Measurements from ENCODE around the gene FNIP2.
"Not testable (repeated sequence)": the region's sequence is repeated elsewhere in the genome, so short reads cannot be mapped to it uniquely, and the experiment has no call there.

The FNIP2 gene

DNA sequence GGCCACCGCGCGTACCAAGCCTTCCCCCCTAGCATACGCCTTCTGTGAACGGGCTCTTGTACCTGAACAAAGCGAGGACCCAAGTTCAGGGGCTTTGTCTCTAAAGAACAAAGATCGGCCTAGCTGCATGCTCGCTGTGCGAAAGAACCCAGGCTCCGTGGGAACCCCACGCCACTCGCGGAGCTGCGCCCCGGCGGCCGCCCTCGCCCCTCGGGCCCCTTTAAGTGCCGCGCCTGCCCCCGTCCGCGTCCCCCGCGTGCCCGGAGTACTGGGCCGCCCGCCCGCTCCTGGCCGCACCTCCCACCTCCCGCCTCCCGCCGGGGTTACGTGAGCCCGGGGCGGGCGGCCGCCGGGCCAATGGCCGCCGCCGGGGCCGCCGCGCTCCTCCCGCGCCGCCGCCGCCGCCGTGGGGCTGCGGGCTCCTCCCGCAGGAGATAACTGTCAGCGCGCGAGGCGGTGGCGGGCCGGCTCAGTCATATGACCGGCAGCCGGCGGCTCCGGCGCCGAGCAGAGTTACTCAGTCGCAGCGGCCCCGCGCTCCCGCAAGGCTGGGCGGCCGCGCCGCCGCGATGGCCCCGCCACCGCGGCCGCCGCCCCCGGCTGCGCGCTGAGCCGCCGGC, at the start of gene FNIP2:
Gene FNIP2, plus strand, starts transcription at position 472 of the 620 bp plus-strand sequence. CDS start 187 bp downstream, outside the sequence.
- DNase-seq = peak; percentile 44

DNA sequence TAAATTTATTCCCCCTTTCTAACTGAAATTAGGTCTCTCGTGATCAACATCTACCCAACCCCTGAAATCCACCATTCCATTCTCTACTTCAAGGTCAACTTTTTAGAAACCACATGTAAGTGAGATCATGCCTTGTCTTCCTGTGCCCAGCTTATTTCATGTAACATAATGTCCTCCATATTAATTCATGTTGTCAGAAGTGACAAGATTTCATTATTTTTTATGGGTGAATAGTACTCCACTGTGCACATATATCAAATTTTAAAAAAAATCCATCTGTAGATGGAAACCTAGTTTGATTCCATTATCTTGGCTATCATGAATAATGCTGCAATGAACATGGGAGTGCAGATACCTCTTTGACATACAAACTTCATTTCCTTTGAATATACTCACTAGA, 47.1 kb upstream of the FNIP2 start:
- DNase-seq = no peak

DNA sequence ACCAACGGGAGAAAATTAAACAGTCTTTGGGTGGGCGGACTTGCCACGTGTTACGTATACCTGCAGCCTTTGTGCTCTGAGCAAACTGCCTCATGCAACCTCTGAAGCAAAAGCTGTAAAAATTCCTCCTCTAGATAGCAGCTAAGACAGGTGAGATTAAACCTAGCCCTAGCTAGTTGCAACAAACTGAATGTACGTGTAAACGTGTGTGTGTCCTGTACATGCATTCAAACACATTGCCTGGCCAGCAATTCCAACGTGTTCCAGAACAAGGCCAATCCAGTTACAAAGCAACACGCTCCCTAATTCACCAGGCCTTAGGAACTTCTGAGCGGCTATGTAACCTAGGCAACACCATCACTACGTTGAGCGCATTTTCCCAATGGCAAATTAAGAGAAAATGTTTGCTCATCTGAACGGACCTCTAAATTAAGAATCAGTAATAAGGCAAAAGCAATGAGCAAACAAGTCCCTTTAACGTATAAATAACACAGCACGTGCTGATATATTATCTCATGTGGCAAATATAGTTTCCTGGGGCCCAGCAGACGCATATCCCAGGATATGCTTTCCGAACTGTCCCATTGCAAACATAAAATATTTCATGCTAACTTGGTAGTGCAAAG, 46.4 kb upstream of the FNIP2 start:
- peak; percentile 25 for DNase-seq

DNA sequence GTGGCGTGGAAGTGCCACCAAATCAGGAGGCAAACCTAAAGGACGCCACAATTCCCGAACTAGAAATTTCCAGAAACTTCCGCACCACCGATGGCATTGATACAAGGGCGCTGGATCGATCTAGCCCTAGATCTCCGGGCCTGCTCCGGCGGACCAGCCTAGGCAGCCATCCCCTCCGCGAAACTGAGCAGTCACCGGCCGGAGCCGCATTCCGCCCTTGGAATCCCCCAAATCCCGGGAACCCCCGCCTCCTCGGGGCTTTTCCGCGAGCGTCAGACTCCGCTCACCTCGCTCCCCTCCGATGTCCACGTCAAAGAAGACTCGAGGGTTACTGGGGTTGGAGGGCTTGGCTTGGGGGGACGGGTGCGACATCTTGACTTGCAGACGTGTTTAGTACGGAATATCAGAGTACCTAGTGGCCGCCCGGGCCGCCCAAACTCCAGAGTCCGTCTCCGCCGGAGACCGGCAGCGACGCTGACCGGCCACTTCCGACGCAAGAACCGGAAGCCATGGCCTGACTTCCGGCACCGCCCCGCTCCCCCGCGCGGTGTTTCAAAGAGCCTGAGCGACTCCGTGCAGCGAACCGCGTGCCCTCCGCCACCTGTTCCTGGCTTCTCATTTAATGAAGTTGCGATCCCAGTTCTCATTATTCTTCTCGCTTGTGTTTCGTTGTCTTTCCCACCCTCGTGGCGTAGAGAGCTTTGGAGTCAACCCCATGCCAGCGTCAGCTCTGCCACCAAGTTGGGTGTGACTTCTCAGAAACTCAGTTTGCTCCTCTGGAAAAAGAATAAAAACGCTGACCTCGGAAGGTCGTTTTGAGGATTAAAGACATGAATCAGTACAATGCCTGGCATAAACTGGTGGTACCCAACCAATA, 45.7 kb upstream of the FNIP2 start, which contains the start of gene PPID:
Gene PPID, minus strand, starts transcription at position 480 of the 877 bp plus-strand sequence. Its CDS starts 108 bp downstream, at position 372.
- DNase-seq = peak; percentile 53

DNA sequence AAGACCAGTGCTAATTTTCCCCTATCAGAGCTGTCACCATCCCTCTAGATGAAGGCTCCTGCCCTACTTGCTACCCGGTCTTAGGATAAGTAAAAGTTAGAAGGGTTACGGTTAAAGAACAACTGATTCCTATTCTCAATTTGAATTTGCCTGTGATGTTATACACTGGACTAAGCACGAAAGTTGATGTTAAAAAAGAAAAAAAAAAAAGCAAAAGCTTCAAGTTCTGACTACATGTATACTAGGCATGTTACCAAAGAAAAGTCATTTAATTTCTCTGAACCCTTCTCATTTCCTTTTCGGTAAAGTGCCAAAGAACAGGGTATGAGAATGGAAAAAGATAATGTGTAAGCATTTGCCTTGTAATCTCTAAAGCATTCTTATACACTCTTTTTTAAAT, 44.2 kb upstream of the FNIP2 start:
- DNase-seq = no peak

DNA sequence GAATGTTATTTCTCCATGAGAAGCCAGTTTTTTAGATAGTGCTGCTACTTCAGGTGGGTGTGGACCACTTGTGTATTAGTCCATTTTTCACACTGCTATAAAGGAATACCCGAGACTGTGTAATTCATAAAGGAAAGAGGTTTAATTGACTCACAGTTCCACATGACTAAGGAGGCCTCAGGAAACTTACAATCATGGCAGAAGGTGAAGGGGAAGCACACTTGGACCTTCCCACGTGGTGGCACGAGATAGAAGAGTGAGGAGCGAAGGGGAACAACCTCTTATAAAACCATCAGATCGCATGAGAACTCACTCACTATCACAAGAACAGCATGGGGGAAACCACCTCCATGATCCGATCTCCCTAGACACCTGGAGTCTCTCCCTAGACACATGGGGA, 42.2 kb upstream of the FNIP2 start:
- no peak for DNase-seq

DNA sequence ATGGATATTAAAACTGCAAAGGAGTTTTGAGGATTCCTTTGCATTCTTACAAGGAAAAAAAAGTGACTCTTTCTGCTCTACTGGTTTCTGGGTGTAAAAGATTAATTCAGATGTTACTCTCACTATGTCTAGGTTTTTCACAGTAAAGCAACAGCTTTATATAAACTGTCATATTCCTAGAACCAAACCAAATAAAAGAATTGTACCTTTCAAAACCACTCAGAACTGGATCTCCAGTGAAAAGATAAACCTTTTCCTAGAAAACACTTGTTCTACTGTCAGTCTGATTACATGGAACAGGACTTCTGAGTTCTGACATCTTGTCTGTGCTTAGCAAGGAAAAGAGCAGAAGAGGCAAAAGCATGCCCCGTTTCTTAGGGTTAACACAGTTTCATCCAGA, 40.6 kb upstream of the FNIP2 start:
- DNase-seq = no peak

DNA sequence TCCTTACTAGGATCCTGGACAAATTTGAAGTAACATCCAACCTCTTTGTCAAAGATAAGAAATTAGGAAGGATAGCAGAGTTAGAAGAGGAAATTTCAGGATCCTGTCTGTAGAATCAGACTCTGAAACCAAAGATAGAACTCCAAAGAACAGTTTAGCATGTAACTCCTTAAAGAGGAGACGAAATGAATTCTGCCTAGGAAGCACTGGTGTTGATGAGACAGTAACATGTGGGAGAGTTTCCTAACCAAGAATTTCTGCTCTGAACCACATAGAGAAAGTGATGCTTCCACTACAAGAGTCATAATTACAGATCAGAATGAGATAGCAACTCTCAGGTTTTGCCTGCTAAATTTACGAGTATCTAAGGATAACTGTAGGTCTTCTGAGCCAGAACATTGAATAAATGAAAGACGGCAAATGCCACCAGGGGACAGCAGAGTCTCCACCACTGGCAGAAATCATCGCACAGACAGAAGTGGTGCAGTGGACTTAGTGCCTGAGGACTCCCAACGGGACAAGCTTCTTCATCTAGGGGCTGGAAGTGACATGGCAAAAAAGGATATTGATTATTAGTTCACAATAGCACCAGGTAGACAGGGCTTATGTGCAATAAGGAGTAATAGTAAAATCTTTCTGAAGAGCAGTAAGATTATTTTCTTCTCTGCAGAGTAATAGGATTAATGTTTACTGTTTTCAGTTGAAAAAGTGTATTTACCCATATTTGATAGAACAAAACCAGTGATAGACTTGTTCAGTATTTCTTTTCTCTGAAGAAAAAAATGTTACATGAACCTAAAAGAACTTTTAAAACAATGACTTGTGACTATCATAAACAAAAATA, 38.9 kb upstream of the FNIP2 start:
- DNase-seq = peak; percentile 43

DNA sequence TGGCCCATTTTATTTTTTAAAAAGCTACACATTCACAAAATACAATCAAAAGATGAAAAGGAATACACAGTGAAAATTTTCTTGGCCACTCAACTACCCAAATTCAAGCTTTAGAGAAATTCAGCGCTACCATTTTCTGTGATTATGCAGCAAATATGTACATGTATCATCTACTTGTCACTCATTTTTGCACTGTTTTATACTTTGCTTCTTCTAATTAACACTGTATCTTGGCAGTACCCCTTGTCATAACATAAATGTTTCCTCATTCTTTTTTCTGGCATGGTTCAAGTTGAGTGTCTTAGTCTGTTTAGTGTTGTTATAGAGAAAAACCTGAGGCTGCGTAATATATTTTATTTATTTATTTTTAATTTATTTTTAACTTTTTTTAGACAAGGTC, 30.0 kb upstream of the FNIP2 start:
- DNase-seq = no peak

DNA sequence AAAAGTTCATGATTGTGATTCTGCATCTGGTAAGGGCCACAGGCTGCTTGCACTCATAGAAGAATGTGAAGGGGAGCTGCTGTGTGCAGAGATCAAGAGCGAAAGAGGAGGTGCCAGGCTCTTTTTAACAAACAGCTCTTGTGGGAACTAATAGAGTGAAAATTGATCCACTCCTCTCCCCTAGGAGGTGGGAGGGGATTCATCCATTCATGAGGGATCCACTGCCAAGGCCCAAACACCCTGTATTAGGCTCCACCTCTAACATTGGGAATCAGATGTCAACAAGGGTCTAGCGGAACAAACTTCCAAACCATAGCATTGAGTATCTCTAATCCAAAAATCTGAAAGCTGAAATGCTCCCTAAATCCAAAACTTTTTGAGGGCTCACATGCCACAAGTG, 29.2 kb upstream of the FNIP2 start:
- DNase-seq = no peak

DNA sequence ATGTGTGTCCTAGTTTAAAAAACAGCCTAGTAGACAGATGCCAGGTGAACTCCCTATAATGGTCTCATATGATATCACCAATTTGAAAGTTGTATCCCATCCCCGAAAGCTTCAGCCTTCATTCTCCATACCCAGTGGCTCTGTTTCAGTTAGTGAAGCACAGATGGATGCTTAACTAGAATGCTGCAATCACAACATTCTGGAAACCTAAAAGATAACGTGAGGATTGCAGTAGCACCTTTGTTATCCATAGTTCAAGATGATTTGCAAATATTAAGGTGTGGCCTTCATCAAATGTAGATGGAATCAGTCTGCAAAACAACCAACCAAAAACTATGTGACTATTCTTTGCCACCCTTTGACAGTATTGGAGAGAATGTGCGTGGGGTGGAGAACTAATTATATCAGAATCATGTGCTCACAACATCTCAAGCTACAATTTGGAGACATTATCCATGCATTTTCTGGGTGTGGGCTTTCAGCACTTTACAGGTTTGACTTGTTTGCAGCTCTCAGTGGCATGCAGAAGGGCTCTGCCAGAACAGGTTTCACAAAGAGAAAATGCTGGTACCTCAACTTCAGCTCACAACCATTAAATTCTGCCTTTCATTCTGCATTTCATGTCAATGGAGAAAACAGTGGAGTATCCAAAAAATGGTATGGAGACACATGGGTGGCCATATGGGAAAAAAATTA, 27.4 kb upstream of the FNIP2 start:
- no peak for DNase-seq

DNA sequence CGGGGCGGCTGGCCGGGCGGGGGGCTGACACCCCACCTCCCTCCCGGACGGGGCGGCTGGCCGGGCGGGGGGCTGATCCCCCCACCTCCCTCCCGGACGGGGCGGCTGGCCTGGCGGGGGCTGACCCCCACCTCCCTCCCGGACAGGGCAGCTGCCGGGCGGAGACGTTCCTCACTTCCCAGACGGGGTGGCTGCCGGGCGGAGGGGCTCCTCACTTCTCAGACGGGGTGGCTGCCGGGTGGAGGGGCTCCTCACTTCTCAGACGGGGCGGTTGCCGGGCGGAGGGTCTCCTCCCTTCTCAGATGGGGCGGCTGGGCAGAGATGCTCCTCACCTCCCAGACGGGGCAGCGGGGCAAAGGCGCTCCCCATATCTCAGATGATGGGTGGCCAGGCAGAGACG, 22.3 kb upstream of the FNIP2 start:
- DNase-seq = not testable (repeated sequence)

DNA sequence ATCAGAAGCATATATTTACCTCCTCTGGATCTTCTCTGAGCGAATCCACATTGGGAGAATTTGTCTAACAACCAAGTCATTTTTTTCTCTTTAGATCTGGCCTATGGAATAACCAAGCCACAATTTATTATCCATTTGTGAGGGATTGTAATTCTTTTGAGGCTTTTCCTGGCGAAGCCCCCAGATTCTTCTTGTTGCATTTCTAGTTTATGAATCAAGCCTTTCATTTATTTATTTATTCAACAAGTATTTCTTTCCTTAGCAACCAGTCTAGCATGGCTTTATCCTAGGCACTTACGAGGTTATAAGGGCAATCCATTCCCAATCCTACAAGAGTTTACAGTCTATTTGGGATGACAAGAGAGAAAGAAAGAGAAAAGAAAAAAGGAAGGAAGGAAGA, 18.4 kb upstream of the FNIP2 start:
- no peak for DNase-seq

DNA sequence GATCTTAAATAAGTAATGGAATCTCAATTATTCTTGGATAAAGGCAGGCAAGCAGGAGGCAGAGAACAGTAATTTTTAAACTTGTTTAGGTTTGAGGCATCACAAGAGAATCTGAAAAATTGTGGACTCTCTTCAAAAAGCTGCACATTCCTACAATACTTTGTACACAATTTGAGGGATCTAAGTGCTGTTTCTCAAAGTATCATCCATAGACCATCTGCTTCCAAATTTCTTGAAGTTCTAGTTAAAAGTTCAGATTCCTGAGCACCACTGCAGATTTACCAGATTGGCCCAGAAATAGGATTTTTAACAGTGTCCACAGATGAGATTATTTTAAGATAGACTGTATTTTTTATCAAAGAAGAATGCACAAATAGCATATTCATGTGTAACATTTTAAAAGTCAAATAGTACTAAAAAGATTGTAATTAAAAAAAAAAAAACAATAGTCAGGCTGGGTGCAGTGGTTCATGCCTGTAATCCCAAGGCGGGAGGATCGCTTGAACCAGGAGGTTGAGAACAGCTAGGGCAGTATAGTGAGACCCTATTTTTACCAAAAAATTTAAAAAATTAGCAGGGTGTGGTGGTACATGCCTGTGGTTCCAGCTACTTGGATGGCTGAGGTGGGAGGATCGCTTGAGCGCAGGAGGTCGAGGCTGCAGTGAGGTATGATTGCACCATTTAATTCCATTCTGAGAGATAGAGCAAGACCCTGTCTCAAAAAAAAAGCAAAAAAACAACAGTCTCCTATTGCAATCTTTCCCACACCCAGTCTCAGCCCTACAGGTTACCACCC, 14.2 kb upstream of the FNIP2 start:
- DNase-seq = no peak

DNA sequence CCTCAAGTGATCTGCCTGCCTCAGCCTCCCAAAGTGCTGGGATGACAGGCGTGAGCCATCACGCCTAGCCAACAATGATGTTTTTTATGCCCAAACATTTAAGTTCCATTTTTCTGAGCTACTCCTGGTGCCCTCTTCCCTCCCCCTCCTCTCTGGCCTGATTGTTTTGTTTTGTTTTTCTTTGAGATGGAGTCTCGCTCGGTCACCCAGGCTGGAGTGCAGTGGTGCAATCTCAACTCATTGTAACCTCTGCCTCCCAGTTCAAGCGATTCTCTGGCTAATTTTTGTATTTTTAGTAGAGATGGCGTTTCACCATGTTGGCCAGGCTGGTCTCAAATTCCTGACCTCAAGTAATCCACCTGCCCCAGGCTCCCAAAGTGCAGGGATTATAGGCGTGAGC, 13.0 kb upstream of the FNIP2 start:
- not testable (repeated sequence) for DNase-seq

DNA sequence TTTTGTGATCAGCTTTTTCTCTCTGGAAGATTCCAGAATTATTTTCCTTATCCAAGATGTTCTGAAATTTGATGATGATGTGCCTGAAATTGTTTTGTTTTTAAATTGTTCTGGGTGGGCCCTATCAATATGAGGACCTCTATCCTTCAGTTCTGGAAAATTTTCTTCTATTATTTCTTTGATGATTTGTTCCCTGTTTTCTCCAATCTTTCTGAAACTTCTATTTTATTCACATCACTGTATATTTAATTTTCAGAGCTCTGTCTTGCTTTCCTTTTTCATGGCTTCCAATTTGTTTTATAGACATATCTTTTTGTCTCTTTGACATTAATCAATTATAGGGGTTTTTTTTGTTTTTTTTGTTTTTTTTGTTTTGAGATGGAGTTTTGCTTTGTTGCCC, 12.2 kb upstream of the FNIP2 start:
- no peak for DNase-seq

DNA sequence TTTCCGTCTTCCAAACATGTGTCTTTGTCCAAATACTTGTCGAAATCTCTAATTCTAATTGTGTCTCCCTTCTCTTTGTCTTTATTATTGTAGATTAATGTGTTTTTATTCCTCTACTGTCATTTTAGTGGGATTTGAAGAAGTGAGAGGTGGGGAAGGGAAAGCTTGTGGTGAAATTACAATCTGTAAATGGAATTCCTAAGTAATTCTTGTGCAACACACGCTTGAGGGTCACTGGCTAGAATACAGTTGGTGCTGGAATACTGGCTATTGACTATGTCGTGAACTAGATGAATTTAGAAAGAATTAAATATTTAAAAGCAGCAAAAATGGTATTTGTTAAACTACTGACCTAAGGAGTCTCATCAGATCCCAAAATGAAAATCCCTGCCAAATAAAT, 10.7 kb upstream of the FNIP2 start:
- DNase-seq = no peak

DNA sequence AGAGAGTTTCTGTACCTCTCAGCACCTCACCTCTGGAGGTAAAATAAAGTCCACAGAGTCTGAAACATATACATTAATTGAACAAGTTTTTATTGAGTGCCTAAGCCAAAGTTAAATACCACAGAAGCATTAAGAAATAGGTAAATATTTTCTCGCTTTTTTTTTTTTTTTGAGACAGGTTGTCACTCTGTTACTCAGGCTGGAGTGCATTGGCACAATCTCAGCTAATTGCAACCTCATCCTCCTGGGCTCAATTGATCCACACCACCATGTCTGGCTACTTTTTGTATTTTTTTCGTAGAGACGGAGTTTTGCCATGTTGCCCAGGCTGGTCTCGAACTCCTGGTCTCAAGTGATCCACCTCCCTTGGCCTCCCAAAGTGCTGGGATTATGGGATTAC, 10.1 kb upstream of the FNIP2 start:
- DNase-seq = no peak

DNA sequence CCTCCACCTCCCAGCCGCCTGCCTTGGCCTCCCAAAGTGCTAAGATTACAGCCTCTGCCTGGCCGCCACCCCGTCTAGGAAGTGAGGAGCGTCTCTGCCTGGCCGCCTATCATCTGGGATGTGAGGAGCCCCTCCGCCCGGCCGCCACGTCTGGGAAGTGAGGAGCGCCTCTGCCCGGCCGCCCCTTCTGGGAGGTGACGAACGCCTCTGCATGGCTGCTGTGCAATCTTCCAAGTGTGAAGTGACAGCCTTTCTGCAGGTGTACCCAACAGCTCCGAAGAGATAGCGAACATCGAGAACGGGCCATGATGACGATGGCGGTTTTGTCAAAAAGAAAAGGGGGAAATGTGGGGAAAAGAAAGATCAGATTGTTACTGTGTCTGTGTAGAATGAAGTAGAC, 9.3 kb upstream of the FNIP2 start:
- DNase-seq = not testable (repeated sequence)

DNA sequence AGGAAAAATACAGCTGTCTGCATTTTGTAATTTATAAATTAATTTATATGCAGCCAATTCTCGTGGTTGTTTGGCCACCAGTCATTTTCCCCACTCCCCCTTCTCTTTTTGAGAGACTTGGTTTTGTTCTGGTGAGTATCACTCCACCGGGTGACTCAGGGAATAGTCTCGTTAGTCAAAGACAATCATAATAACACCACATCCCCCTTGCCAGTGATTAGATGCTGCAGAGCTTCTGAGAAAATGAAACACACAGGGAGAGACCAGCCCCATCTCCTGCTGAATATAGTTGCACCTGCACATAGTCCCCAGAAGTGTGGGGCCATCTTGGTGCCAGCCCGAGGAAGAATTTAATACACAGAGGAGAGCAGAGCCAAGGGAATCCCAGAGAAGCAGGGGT, 8.0 kb upstream of the FNIP2 start:
- DNase-seq = no peak

DNA sequence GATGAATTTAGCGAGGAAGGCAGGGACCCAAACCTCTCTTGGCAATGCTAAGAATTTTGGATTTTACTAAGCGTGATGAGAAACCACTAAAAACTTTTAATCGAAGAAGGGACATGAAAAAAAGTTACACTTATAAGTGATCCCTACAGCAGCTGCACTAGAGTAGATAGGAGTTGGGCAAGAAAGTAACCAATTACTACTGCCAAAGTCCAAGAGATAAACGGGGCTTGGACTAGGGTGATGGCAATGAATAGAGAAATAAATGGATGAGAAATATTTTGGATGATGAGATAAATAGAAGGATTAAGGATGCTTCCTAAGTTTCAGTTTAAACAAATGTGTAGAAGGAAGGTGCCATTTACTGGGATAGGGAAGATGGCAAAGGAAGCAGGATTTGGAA, 6.3 kb upstream of the FNIP2 start:
- no peak for DNase-seq

DNA sequence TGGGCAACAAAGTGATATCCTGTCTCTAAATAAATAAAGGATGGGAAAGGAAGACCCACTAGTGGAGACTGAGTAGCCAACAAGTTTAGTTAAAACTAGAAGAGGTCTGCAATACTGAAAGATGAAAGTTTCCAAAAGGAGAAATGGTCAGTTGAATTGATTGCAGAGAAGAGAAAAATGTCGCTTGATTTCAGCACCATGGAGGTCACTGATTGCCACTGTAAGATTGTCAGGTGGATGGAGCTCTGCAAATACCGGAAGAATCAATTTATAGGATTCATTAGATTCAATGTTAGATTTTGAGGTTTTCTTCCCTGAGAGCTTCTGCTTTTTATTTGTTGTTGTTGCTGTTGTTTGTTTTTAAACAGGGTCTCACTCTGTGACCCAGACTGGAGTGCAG, 5.4 kb upstream of the FNIP2 start:
- no peak for DNase-seq
